Fibroblast of pulmonary artery (primary cell): ENCODE measurements around the gene CHCHD3.

Experiments
- DNase-seq: peaks from one replicate; pipeline ENCODE4 v3.0.0-alpha.2; 2010; ENCODE audit warnings: low read depth
- H3K4me3 ChIP-seq: replicated peaks from 2 replicates; pipeline ENCODE4 v1.5.1; 2011; ENCODE audit warnings: low read depth, mild to moderate bottlenecking, control low read depth, low read length, moderate library complexity
- TF ChIP-seq, protein P1 (sequence below): IDR thresholded peaks from 2 replicates; pipeline ENCODE4 v1.5.1; 2011; ENCODE audit warnings: mild to moderate bottlenecking, control low read depth, low read length, inconsistent platforms; ENCODE audit errors: missing control alignments

The CHCHD3 gene

DNA sequence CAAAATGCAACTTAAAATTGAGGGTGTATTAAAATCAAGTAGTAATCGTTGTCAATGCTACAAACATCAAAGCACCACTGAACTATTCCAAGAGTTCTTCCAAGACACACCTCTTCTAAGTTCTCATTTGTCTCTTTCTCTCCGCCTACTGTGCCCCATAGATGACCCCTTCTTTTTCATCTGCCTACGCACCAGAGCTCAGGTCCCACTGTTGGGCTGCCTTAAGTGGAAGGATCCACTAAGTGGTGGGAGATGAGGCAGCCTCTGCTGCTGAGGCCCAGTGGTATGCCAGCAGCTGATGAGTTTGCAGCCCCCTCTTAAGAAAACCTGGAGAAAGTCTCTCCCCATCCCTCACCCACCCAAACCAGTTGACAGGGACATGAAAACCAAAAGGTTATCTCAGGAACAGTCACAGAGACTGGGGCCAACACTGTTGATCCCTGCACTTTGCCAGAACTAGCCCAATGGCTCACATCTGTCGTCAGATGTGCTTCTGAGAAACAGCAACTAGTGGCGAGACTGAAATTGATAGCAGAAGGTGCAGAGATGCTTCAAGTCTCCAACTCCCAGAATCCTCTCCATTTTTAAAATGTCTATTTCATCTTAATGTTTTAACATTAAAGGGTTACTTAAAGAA, 88.4 kb downstream of the CHCHD3 start:
- DNase-seq = no peak
- TF ChIP-seq, protein P1, sequence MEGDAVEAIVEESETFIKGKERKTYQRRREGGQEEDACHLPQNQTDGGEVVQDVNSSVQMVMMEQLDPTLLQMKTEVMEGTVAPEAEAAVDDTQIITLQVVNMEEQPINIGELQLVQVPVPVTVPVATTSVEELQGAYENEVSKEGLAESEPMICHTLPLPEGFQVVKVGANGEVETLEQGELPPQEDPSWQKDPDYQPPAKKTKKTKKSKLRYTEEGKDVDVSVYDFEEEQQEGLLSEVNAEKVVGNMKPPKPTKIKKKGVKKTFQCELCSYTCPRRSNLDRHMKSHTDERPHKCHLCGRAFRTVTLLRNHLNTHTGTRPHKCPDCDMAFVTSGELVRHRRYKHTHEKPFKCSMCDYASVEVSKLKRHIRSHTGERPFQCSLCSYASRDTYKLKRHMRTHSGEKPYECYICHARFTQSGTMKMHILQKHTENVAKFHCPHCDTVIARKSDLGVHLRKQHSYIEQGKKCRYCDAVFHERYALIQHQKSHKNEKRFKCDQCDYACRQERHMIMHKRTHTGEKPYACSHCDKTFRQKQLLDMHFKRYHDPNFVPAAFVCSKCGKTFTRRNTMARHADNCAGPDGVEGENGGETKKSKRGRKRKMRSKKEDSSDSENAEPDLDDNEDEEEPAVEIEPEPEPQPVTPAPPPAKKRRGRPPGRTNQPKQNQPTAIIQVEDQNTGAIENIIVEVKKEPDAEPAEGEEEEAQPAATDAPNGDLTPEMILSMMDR = no peak
- no peak overlapping the region for H3K4me3 ChIP-seq

DNA sequence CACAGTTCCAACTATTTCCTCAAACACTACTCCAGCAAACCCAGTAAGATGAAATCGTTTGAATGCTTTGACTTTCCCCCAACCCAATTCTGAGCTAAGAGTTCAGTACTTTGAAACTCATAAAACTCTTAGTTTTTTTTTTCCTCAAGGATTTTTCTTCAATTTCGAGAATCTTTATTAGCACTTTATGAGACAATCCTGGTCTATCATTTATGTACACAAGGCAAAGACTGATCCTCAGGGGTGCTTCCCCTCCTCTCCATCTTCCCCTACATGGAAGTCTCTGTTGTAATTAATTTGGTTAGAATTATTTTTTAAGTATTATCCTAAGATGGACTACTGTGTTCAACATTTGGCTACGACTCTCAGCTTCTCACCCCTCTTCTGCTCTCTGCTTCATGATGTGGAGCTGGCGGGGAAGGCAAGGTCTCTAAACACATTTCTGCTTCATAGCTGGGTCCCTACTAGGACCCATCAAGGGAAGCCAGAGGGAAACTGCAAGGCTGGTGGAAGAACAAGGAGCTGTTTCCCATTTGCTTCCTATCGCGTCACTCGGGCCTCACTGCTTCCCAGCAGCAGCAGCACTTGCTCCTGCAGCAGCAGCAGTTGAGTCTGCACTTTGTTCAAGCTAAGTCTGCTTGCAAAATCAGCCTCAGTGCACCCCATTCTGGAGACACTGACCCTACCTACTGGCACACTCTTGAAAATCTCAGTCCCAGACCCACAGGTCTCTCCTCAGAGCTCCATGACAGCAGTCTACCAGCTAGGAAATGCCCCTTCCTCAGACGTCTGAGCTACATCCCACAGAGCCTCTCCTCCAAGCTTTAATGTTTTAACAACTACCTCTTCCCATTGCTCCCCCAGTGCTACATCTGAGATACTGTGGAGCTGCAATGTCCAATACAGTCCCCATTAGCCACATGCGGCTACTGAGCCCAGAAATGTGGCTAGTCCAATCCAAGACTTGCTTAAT, 90.0 kb downstream of the CHCHD3 start:
- H3K4me3 ChIP-seq = no peak overlapping the region
- TF ChIP-seq, protein P1 = no peak
- DNase-seq = no peak

DNA sequence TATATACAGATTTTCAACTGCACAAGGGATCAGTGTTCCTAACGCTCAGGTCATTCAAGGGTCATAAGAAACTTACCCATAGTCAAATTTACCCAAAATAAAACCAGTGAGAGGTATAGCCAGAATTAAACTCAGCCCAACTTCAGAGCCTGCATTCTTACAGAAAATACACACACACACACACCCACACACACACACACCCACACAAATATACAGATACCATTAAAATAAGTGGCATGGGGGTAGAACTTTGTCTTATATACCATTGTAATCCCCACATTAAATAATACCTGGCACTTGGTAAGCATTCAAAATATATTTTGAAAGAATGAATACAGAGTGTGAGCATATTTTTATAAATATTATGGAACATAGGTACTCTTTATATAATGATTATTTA, 93.8 kb downstream of the CHCHD3 start:
- TF ChIP-seq, protein P1 = no peak
- no peak overlapping the region for H3K4me3 ChIP-seq
- no peak for DNase-seq

DNA sequence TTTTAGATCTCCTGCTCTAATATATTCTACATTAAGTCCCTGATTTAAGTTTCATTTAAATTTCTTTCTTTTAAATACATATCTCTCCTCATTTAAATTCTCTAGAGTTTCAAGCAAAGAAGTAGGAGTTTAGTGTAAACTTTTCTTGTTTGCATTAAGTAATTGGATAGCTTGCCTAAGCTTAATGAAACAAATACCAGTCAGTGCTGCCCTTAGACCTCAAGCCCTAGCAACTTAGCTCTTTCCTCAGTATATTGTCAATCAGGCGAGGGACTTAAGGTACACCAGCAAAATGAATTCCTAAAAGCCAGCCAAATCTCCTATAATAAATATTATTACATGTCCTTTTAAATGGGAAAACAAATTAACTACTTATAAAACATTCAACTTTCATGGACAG, 101.5 kb downstream of the CHCHD3 start:
- no peak overlapping the region for H3K4me3 ChIP-seq
- TF ChIP-seq, protein P1 = no peak
- no peak for DNase-seq

DNA sequence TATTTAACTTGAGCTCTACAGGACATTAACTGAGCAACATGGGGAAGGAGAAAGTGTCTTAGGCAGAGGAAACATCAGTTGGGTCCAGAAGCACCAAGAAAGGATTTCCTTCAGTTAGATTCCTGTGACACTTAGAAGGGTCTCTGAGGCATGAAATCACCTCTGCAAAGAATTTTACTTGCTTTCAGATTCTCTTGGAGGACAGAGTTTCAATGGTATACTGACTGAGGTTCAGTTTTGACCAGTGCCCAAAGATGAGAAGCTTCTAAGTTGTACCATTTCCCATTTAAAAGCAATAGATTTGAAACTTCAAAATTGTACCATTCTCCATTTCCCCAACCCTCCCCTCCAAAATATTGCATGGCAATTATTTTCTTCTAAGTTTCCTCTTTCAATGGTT, 102.4 kb downstream of the CHCHD3 start:
- H3K4me3 ChIP-seq = no peak overlapping the region
- TF ChIP-seq, protein P1 = no peak
- no peak for DNase-seq

DNA sequence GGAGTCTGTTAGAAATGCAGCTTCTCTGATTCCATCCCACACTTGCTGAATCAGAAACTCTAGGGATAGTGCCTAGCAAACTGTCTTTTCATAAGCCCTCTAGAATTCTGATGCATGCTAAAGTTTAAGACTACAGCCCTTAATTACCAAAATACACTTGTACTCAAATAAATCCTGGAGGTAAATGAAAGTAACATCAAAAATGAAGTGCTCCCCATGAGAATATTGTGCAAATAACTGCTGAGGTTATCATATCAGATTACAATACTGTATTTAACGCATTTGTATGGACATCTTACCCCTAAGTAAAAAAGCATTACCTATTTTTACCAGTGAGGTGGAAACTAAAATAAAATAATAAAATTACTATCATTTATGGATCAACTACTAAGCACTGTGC, 104.7 kb downstream of the CHCHD3 start:
- no peak for DNase-seq
- TF ChIP-seq, protein P1 = no peak
- no peak overlapping the region for H3K4me3 ChIP-seq

DNA sequence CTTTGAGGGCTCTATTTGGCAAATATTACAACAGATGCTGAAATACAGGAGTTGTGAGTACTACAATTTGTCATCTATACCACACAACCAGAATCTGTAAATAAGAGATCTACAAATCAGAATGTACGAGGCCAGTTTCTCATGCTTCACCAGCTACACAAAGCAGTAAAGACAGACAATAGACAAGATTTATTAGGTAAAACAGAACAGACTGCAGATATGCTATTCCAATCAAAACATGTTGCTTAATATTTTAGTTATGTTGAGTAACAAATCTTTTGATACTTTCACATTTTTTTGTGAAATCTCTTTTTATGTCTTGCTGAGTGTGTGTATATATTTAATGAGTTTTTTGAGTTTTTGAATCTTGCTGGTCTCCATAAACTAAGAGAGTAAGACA, 109.1 kb downstream of the CHCHD3 start:
- TF ChIP-seq, protein P1 = no peak
- peak; percentile 31 for DNase-seq
- no peak overlapping the region for H3K4me3 ChIP-seq
